Fibroblast of mammary gland (primary cell): ENCODE results near the gene SOD2.
A peak's percentile ranks its signal among the peaks of the same experiment; 100 is the strongest.
"Not testable (repeated sequence)": the region's sequence is repeated elsewhere in the genome, so short reads cannot be mapped to it uniquely, and the experiment has no call there.

ENCODE experiments used
- DNase-seq: peaks from one replicate; pipeline ENCODE4 v3.0.0-alpha.2; 2010; ENCODE audit warnings: low read depth
- H3K4me3 ChIP-seq: 2 replicates; pipeline ENCODE4 v1.5.1; 2011; ENCODE audit warnings: low read depth, mild to moderate bottlenecking, low read length, moderate library complexity; ENCODE audit not compliant: control insufficient read depth
- CTCF ChIP-seq: conservative IDR thresholded peaks from 2 replicates; pipeline ENCODE4 v1.5.1; 2011; ENCODE audit warnings: low read depth, low read length, inconsistent platforms; ENCODE audit not compliant: control insufficient read depth, insufficient read depth

SOD2 gene

GRCh38 chr6:159729598-159730331 lies 36.7 kb upstream of the SOD2 start:
- peak overlapping the region; percentile 91 for H3K4me3 ChIP-seq
- no peak for TF ChIP-seq CTCF
- DNase-seq = peak; percentile 45

- no peak for TF ChIP-seq CTCF
- peak; percentile 22 for DNase-seq
- peak overlapping the region; percentile 91 for H3K4me3 ChIP-seq
Measured at GRCh38 chr6:159728531-159728964, 35.5 kb upstream of the SOD2 start.

- no peak for TF ChIP-seq CTCF
- DNase-seq = peak; percentile 25
- H3K4me3 ChIP-seq = peak overlapping the region; percentile 91
Measured at GRCh38 chr6:159727717-159728445, 34.8 kb upstream of the SOD2 start.

- peak within 1 kb of the TSS; percentile 91 for H3K4me3 ChIP-seq
- no peak for TF ChIP-seq CTCF
- peak; percentile 91 for DNase-seq
Measured at GRCh38 chr6:159726918-159727716, 34.1 kb upstream of the SOD2 start, which contains the start of gene WTAP. Gene WTAP (plus strand): TSS chr6:159727506. CDS start chr6:159736266, 8,760 bp downstream.

- H3K4me3 ChIP-seq = peak overlapping the region; percentile 91
- DNase-seq = peak; percentile 15
- TF ChIP-seq CTCF = no peak
Measured at GRCh38 chr6:159726255-159726917, 33.3 kb upstream of the SOD2 start.

- H3K4me3 ChIP-seq, DNase-seq: not testable (repeated sequence)
Measured at GRCh38 chr6:159725208-159725607, 32.2 kb upstream of the SOD2 start.
